Caco-2 (cell line): ENCODE measurements around the gene RFPL1. TPM values are rescaled to one million over a fixed set of nuclear protein-coding genes. Genes with fewer than 3 reads are reported as not detected.
A peak's percentile ranks its signal among the peaks of the same experiment; 100 is the strongest.
"Not testable (repeated sequence)": the region's sequence is repeated elsewhere in the genome, so short reads cannot be mapped to it uniquely, and the experiment has no call there.

ENCODE experiments used
- Bru-seq: library from RNA; stranded (reverse); fragments of 400-500 nt; gene quantifications from one replicate; lab custom pipeline; 2021; lab: Mats Ljungman, UMichigan
- BruChase-seq, 2 experiments: library from RNA; stranded (reverse); fragments of 400-500 nt; gene quantifications; one replicate each; lab custom pipeline; 2021; lab: Mats Ljungman, UMichigan
- BruUV-seq: library from RNA; stranded (reverse); fragments of 400-500 nt; replicated peaks from 2 replicates; lab custom pipeline; 2021; lab: Mats Ljungman, UMichigan
- CTCF ChIA-PET: fragments of 300-600 bp; sonication (Branson Sonifier 250); formaldehyde crosslinking; loops from one replicate; lab custom pipeline; 2022; ENCODE audit warnings: antibody characterized with exemption; lab: Charles Lee
- POLR2A ChIA-PET: fragments of 300-600 bp; sonication (Branson Sonifier 250); formaldehyde crosslinking; loops from one replicate; lab custom pipeline; 2022; ENCODE audit warnings: antibody characterized with exemption; lab: Charles Lee
- DNase-seq, 2 experiments: peaks; one replicate each; pipeline versions ENCODE4 v3.0.0 to v3.0.0-alpha.2; 2020 to 2022
- H3K27me3 ChIP-seq: replicated peaks from 2 replicates; pipeline ENCODE4 v1.6.0; 2011; ENCODE audit warnings: low read length; ENCODE audit not compliant: control insufficient read depth, insufficient read depth
- H3K36me3 ChIP-seq: 2 replicates; pipeline ENCODE4 v1.5.1; 2011; ENCODE audit warnings: low read length; ENCODE audit not compliant: control insufficient read depth, insufficient read depth
- H3K4me1 ChIP-seq: fragments of 250-450 bp; sonication (Bioruptor Pico); 2 replicates; pipeline ENCODE4 v1.5.1; 2020; ENCODE audit warnings: mild to moderate bottlenecking
- H3K4me3 ChIP-seq: 2 replicates; pipeline ENCODE4 v1.5.1; 2011; ENCODE audit warnings: low read depth, mild to moderate bottlenecking, control low read depth, low read length
- H3K9me3 ChIP-seq: fragments of 250-450 bp; sonication (Bioruptor Pico); 2 replicates; pipeline ENCODE4 v1.5.1; 2020; ENCODE audit warnings: mild to moderate bottlenecking, moderate library complexity
- H3K27ac Mint-ChIP-seq: one replicate; pipeline ENCODE4 v1.8.0; 2022; ENCODE audit warnings: mixed read lengths; ENCODE audit not compliant: unreplicated experiment
- H3K27me3 Mint-ChIP-seq: one replicate; pipeline ENCODE4 v1.8.0; 2022; ENCODE audit warnings: mixed read lengths; ENCODE audit not compliant: insufficient read depth, unreplicated experiment
- H3K36me3 Mint-ChIP-seq: one replicate; pipeline ENCODE4 v1.8.0; 2022; ENCODE audit warnings: mild to moderate bottlenecking, mixed read lengths; ENCODE audit not compliant: insufficient read depth, unreplicated experiment
- H3K4me1 Mint-ChIP-seq: one replicate; pipeline ENCODE4 v1.8.0; 2022; ENCODE audit warnings: low read depth, mixed read lengths; ENCODE audit not compliant: unreplicated experiment
- H3K4me3 Mint-ChIP-seq: one replicate; pipeline ENCODE4 v1.8.0; 2022; ENCODE audit warnings: mild to moderate bottlenecking, moderate library complexity, mixed read lengths; ENCODE audit not compliant: unreplicated experiment
- H3K9me3 Mint-ChIP-seq: one replicate; pipeline ENCODE4 v1.8.0; 2022; ENCODE audit warnings: mixed read lengths; ENCODE audit not compliant: unreplicated experiment
- CTCF ChIP-seq, 2 experiments: fragments of 200-600 bp in 1 of 2; IDR thresholded peaks; 1 replicate in 1 of 2; 2 replicates in 1 of 2; pipeline versions ENCODE4 v1.5.1 to v1.8.0; 2011 to 2022; ENCODE audit warnings: antibody characterized with exemption in 1 of 2, control low read depth in 1 of 2, inconsistent platforms in 1 of 2, low read depth in 1 of 2, low read length in 1 of 2, mild to moderate bottlenecking in 1 of 2, moderate library complexity in 1 of 2; ENCODE audit not compliant: insufficient read depth in 1 of 2, severe bottlenecking in 1 of 2, unreplicated experiment in 1 of 2
- intact Hi-C: fragments of 100-400 bp; cut with micrococcal nuclease; formaldehyde crosslinking; loops from one replicate; pipeline ENCODE4 v1.10.0; 2022; ENCODE audit not compliant: unreplicated experiment
- long read RNA-seq: library from polyadenylated mRNA; stranded (forward); transcript quantifications from one replicate; pipeline ENCODE4 v2.0.0, GENCODE V29; 2022
- total RNA-seq: library from RNA; stranded (reverse); gene quantifications from 2 replicates; pipeline ENCODE4 v1.2.3, GENCODE V29; 2022

RFPL1 gene
- total RNA-seq (not detected in 2 replicates), Bru-seq, nascent RNA (not detected), BruChase-seq, experiment 1, labeled RNA remaining after a 2-hour chase (not detected), BruChase-seq, experiment 2, labeled RNA remaining after a 6-hour chase (percentile 17 among the genes with signal in this experiment)
- long read RNA-seq: 0 reads

- H3K27ac Mint-ChIP-seq, H3K27me3 Mint-ChIP-seq, H3K36me3 Mint-ChIP-seq, H3K4me1 ChIP-seq, H3K4me1 Mint-ChIP-seq, H3K4me3 ChIP-seq, H3K9me3 ChIP-seq, CTCF ChIA-PET, intact Hi-C loops, H3K4me3 Mint-ChIP-seq, H3K36me3 ChIP-seq, POLR2A ChIA-PET, BruUV-seq, H3K9me3 Mint-ChIP-seq, DNase-seq, H3K27me3 ChIP-seq: not testable (repeated sequence)
Measured at GRCh38 chr22:29438283-29438682, at the start of gene RFPL1. RFPL1 (plus strand) TSS chr22:29438583.

- peaks cover 21% of the 10 kb centered on the region for H3K4me1 Mint-ChIP-seq
- no peaks in the 10 kb centered on the region; the same call in 1 of the 2 replicates for H3K36me3 ChIP-seq
- peak overlapping the region; percentile 73 for H3K4me3 ChIP-seq
- TF ChIP-seq CTCF (IDR thresholded peaks at IDR 0.05; ENCODE audit: insufficient read depth in 1 of 2, low read depth in 1 of 2, low read length in 1 of 2, severe bottlenecking in 1 of 2, unreplicated experiment in 1 of 2): no peak
- no peak for DNase-seq
- ChIA-PET CTCF (interaction anchor here (0.8 to 1.4 kb wide), 3 partner anchors 16 to 165 kb away, joined by 3 to 7 read pairs (median 4); partner anchors contain the start of gene THOC5), POLR2A (interaction anchor here (0.6 to 1.0 kb wide), 2 partner anchors 18 to 20 kb away, joined by 3 to 8 read pairs; no protein-coding TSS in a partner anchor)
- peak overlapping the region; percentile 92 for H3K27ac Mint-ChIP-seq
- H3K27me3 Mint-ChIP-seq: no peaks in the 10 kb centered on the region
- no peaks in the 10 kb centered on the region for H3K27me3 ChIP-seq
- peak overlapping the region; percentile 88 for H3K4me3 Mint-ChIP-seq
- intact Hi-C loops: no loop called here
- H3K9me3 ChIP-seq: no peaks in the 10 kb centered on the region
- BruUV-seq: no TSS peak
- H3K9me3 Mint-ChIP-seq: no peaks in the 10 kb centered on the region
- H3K36me3 Mint-ChIP-seq: peaks cover 28% of the 10 kb centered on the region
- peaks cover 55% of the 10 kb centered on the region for H3K4me1 ChIP-seq
Measured at GRCh38 chr22:29388759-29389090, 49.7 kb upstream of the RFPL1 start.

- POLR2A ChIA-PET: no interaction called here
- Mint-ChIP-seq H3K27ac (no peak overlapping the region), H3K36me3 (peaks cover 20% of the 10 kb centered on the region), H3K9me3 (no peaks in the 10 kb centered on the region), H3K27me3 (no peaks in the 10 kb centered on the region), H3K4me3 (no peak overlapping the region), H3K4me1 (peaks cover 13% of the 10 kb centered on the region)
- DNase-seq: no peak
- intact Hi-C loops: no loop called here
- Histone ChIP-seq H3K27me3 (no peaks in the 10 kb centered on the region), H3K4me1 (peaks cover 39% of the 10 kb centered on the region), H3K36me3 (no peaks in the 10 kb centered on the region), H3K4me3 (no peak overlapping the region), H3K9me3 (no peaks in the 10 kb centered on the region)
- CTCF ChIA-PET: no interaction called here
- no TSS peak for BruUV-seq
- TF ChIP-seq CTCF (IDR thresholded peaks at IDR 0.05; ENCODE audit: insufficient read depth in 1 of 2, low read depth in 1 of 2, low read length in 1 of 2, severe bottlenecking in 1 of 2, unreplicated experiment in 1 of 2): no peak
Measured at GRCh38 chr22:29390270-29390669, 48.1 kb upstream of the RFPL1 start.
